NOMO-1 treated with DMSO at 0.1 percent for 48 hours (cell line): Measurements from ENCODE around the gene DTNA.

Experiments used
- DNase-seq: peaks from one replicate; lab custom pipeline; 2025; ENCODE audit not compliant: unreplicated experiment; lab: John Stamatoyannopoulos, UW

DTNA gene

DNA sequence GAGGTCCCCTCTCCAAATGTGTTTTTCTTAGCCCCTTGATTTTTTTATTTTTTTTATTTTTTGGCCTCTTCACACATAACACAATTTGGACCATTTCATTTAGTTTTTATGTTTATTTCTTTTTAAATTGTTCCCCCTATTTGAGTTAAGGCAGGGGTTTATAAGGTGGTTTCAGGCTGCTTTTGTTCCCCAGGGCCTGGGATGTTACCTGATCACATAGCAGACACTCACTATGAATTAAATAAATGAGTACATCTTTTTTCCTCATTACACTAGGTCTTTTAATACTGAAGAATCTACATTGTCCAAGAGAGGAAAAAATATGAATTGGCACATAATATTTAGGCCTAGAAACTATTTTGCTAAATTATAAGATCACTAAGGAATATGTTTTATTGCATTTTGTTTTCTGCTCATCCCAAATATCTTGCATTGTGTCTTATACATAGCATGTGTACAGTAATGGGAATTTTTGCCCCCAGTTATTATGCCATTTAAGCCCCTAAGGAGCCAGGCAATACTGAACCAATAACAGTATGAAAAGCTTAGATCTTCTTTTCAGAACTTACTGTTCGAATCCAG is 218.7 kb downstream of the DTNA start:
- DNase-seq: no peak

GRCh38 chr18:34929336-34929780 is 219.3 kb downstream of the DTNA start:
- no peak for DNase-seq

DNA sequence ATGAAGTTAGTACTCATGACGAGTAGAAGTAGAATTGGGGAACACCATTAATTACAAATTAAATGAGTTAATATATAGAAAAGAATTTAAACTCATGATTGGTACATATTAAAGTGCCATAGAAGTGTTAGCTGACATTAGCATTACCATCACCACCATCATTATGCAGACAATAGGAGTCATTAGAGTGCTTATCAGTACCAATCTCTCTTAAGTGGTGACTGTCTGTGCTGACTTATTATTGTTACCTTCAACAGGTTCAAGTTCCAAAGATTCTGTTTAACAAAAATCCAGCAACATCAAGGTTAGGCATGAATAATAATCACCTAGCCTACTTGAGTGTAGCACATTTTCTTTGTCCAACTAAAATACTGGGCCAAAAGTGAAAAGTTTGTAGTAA is 222.3 kb downstream of the DTNA start:
- DNase-seq: no peak

- no peak for DNase-seq
Measured at GRCh38 chr18:34932792-34933466, 222.8 kb downstream of the DTNA start.

DNA sequence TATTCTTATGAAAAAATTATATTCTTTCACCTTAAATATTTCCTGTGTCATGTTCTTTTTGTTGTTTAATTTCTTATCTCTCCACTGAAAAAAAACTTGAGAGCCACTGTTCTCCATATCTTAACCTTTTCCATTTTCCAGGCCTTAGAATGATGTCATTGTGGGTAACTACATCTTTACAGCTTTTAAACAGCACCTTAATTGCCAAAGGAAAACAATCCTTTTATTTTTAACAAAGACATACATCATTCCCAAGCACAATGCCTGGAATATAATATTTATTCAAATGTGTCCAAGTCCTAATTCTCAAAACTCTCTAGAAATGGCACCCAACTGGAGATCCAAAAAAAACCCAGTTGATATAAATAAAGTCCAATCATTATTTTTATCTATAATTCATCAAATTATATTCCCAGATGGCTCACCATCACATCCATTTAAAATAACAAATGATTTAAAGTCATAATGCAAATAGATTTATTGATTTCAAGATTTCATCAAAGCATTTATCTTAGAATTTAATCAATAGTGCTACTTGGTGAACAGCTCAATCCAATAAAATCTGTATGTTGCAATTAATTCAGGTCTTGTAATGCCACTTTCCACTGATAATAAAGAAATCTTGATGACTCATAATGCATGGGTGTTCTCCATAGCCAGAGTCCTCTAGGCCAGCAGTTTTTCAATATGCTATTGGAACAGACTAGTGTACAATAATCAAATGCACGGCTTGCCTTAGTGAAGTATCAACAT is 224.0 kb downstream of the DTNA start:
- no peak for DNase-seq

DNA sequence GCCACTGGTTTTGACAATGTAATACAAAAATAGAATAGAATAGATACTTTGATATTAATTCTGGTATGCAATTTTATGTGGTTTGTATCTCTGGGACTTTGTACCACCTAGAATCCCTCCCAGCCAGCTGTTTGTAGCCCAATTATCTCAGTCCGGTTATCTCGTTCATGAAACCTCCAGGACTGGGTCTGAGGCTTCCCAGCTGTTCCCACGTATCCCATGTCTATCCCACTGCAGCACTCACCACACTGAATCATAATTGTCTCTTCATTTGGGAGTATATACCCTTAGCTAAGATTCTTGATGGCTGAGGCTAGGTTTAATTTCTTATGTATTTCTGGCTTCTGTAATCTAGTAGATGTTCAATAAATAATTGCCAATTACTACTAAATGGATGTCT is 226.7 kb downstream of the DTNA start:
- no peak for DNase-seq

DNA sequence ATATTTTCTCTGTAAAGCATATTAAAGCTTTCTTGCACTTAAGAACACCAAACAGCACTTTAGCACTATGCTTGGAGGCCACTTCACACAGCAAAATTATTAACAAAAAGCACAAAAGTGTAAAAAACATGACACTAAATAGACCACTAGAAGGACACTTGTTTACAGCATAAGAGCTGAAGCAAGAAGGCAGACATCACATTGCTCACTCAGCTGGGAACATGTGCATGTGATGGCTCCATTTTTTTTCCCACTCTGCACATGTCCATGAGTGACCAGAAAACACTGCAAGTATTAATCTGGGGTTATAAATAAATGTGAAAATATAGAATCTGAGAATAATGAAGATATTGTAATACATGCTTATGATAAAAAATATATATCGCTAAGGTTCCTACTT is 228.0 kb downstream of the DTNA start:
- no peak for DNase-seq
